LNCAP (cell line): ENCODE results near the gene LRRC63.

Experiments used
- CTCF ChIP-seq: fragments of 450-650 bp; IDR thresholded peaks from 2 replicates; pipeline ENCODE4 v1.5.1; 2017; ENCODE audit warnings: mild to moderate bottlenecking

The LRRC63 gene

GRCh38 chr13:46296115-46296822, 84.5 kb downstream of the LRRC63 start:
- no peak for TF ChIP-seq CTCF

- no peak for TF ChIP-seq CTCF
Measured at GRCh38 chr13:46296921-46297320, 85.2 kb downstream of the LRRC63 start.

- TF ChIP-seq CTCF, result no peak
Measured at GRCh38 chr13:46297361-46297811, 85.7 kb downstream of the LRRC63 start.

- TF ChIP-seq CTCF, result no peak
Measured at GRCh38 chr13:46303742-46304385, 92.1 kb downstream of the LRRC63 start.

- no peak for TF ChIP-seq CTCF
Measured at GRCh38 chr13:46304546-46304945, 92.8 kb downstream of the LRRC63 start.

- TF ChIP-seq CTCF, result no peak
Measured at GRCh38 chr13:46307554-46307953, 95.8 kb downstream of the LRRC63 start.

GRCh38 chr13:46310066-46310465, 98.3 kb downstream of the LRRC63 start:
- no peak for TF ChIP-seq CTCF
